Astrocyte of the hippocampus (primary cell): ENCODE results near the gene PLXDC2.
A peak's percentile ranks its signal among the peaks of the same experiment; 100 is the strongest.

Experiments used
- DNase-seq: peaks from one replicate; pipeline ENCODE4 v3.0.0; 2011; ENCODE audit warnings: low read depth, low spot score

PLXDC2 gene

GRCh38 chr10:20271490-20271889 lies 455.3 kb downstream of the PLXDC2 start:
- DNase-seq = no peak

GRCh38 chr10:20272608-20273007 lies 456.4 kb downstream of the PLXDC2 start:
- DNase-seq = no peak

GRCh38 chr10:20274571-20274970 lies 458.3 kb downstream of the PLXDC2 start:
- peak; percentile 34 for DNase-seq

- peak; percentile 51 for DNase-seq
Measured at GRCh38 chr10:20276127-20276979, 460.1 kb downstream of the PLXDC2 start.

- no peak for DNase-seq
Measured at GRCh38 chr10:20277820-20278219, 461.6 kb downstream of the PLXDC2 start.

- no peak for DNase-seq
Measured at GRCh38 chr10:20281579-20281978, 465.3 kb downstream of the PLXDC2 start.

GRCh38 chr10:20287586-20287985 lies 471.4 kb downstream of the PLXDC2 start:
- no peak for DNase-seq

- DNase-seq = peak; percentile 7
Measured at GRCh38 chr10:20288060-20288459, 471.8 kb downstream of the PLXDC2 start.

GRCh38 chr10:20289070-20289828 lies 473.0 kb downstream of the PLXDC2 start:
- no peak for DNase-seq

GRCh38 chr10:20298417-20298816 lies 482.2 kb downstream of the PLXDC2 start:
- no peak for DNase-seq

GRCh38 chr10:20299034-20299736 lies 483.0 kb downstream of the PLXDC2 start:
- peak; percentile 88 for DNase-seq

GRCh38 chr10:20300735-20301134 lies 484.5 kb downstream of the PLXDC2 start:
- DNase-seq = no peak

- no peak for DNase-seq
Measured at GRCh38 chr10:20302033-20302432, 485.8 kb downstream of the PLXDC2 start.

- no peak for DNase-seq
Measured at GRCh38 chr10:20303453-20304152, 487.4 kb downstream of the PLXDC2 start.

- DNase-seq = no peak
Measured at GRCh38 chr10:20313665-20314064, 497.4 kb downstream of the PLXDC2 start.

- no peak for DNase-seq
Measured at GRCh38 chr10:20314431-20314830, 498.2 kb downstream of the PLXDC2 start.

- DNase-seq = no peak
Measured at GRCh38 chr10:20327954-20328353, 511.7 kb downstream of the PLXDC2 start.

- no peak for DNase-seq
Measured at GRCh38 chr10:20330246-20330645, 514.0 kb downstream of the PLXDC2 start.

- DNase-seq = no peak
Measured at GRCh38 chr10:20334559-20334958, 518.3 kb downstream of the PLXDC2 start.
